Activated CD8-positive, alpha-beta T cell treated with anti-CD3 and anti-CD28 coated beads, Interleukin-2, amount 10 ng/mL, durations not matched to agents 7 days and 5 days (primary cell): ENCODE results near the gene ZCWPW1. TPM values are rescaled to one million over a fixed set of nuclear protein-coding genes. Genes with fewer than 3 reads are reported as not detected.
"Not testable (repeated sequence)": the region's sequence is repeated elsewhere in the genome, so short reads cannot be mapped to it uniquely, and the experiment has no call there.

Source experiments
- ATAC-seq: fragments of 150-1000 bp; cut with Tn5 transposase; one replicate; pipeline ENCODE4 v1.10.0; 2021; ENCODE audit warnings: moderate library complexity
- CTCF ChIA-PET: fragments of 350-600 bp; sonication (Branson Sonifier 250); formaldehyde crosslinking; loops from one replicate; lab custom pipeline; 2021; ENCODE audit warnings: antibody characterized with exemption; lab: Charles Lee
- POLR2A ChIA-PET: fragments of 350-600 bp; sonication (Branson Sonifier 250); formaldehyde crosslinking; loops from one replicate; lab custom pipeline; 2021; ENCODE audit warnings: antibody characterized with exemption; lab: Charles Lee
- DNase-seq: peaks from one replicate; pipeline ENCODE4 v3.0.0-alpha.2; 2020
- H3K27ac Mint-ChIP-seq: one replicate; pipeline ENCODE4 v1.8.0; 2021; ENCODE audit warnings: mild to moderate bottlenecking, mixed read lengths
- H3K27me3 Mint-ChIP-seq: one replicate; pipeline ENCODE4 v1.8.0; 2021; ENCODE audit warnings: low read depth, mixed read lengths
- H3K36me3 Mint-ChIP-seq: one replicate; pipeline ENCODE4 v1.8.0; 2021; ENCODE audit warnings: low read depth, mixed read lengths
- H3K4me1 Mint-ChIP-seq: one replicate; pipeline ENCODE4 v1.8.0; 2021; ENCODE audit warnings: low read depth, mixed read lengths
- H3K4me3 Mint-ChIP-seq: one replicate; pipeline ENCODE4 v1.8.0; 2021; ENCODE audit warnings: mild to moderate bottlenecking, mixed read lengths
- H3K9me3 Mint-ChIP-seq: one replicate; pipeline ENCODE4 v1.8.0; 2022; ENCODE audit warnings: mixed read lengths; ENCODE audit not compliant: insufficient read depth
- total RNA-seq, 2 experiments: library from RNA; stranded (reverse); gene quantifications; one replicate each; pipeline ENCODE4 v1.2.3, GENCODE V29; 2021

The ZCWPW1 gene
- total RNA-seq, 2 experiments from 2014 or later: 2.6 to 2.8 TPM

- H3K9me3 Mint-ChIP-seq, H3K27me3 Mint-ChIP-seq, H3K36me3 Mint-ChIP-seq, H3K27ac Mint-ChIP-seq, DNase-seq, H3K4me3 Mint-ChIP-seq, ATAC-seq: not testable (repeated sequence)
- POLR2A ChIA-PET: interaction anchor here (0.7 to 2.1 kb wide), 4 partner anchors 10 to 25 kb away, joined by 3 to 8 read pairs (median 6); partner anchors contain the start of genes PPP1R35, SPACDR and ZCWPW1
- H3K4me1 Mint-ChIP-seq: peaks cover 25% of the 10 kb centered on the region
- CTCF ChIA-PET: interaction anchor here (1.1 to 4.3 kb wide), 6 partner anchors 10 to 322 kb away, joined by 3 to 18 read pairs (median 5); partner anchors contain the start of gene PPP1R35
Observed at GRCh38 chr7:100453854-100454253, 25.4 kb upstream of the ZCWPW1 start.

GRCh38 chr7:100452513-100452912 is 24.0 kb upstream of the ZCWPW1 start:
- ATAC-seq (no peak), DNase-seq (no peak)
- no peaks in the 10 kb centered on the region for H3K9me3 Mint-ChIP-seq
- ChIA-PET POLR2A (interaction anchor here (0.7 kb wide), 1 partner anchor 134 kb away, joined by 3 read pairs; the partner anchor contains the start of gene FBXO24), CTCF (no interaction called here)
- H3K27ac Mint-ChIP-seq: no peak overlapping the region
- no peaks in the 10 kb centered on the region for H3K36me3 Mint-ChIP-seq
- no peaks in the 10 kb centered on the region for H3K27me3 Mint-ChIP-seq
- no peak overlapping the region for H3K4me3 Mint-ChIP-seq
- peaks cover 25% of the 10 kb centered on the region for H3K4me1 Mint-ChIP-seq

- no peak overlapping the region for H3K4me3 Mint-ChIP-seq
- H3K4me1 Mint-ChIP-seq: peaks cover 30% of the 10 kb centered on the region
- CTCF ChIA-PET: interaction anchor here (1.2 to 2.1 kb wide), 3 partner anchors 12 to 300 kb away, joined by 3 to 9 read pairs (median 5); partner anchors contain the start of genes LAMTOR4 and PPP1R35
- peak overlapping the region; percentile 11 for H3K27ac Mint-ChIP-seq
- POLR2A ChIA-PET: interaction anchor here (1.0 to 3.1 kb wide), 3 partner anchors 14 to 139 kb away, joined by 3 to 13 read pairs (median 5); partner anchors contain the start of genes MEPCE and ZCWPW1
- H3K27me3 Mint-ChIP-seq: no peaks in the 10 kb centered on the region
- ATAC-seq (no peak), DNase-seq (no peak)
- H3K36me3 Mint-ChIP-seq: peaks cover under 1% of the 10 kb centered on the region
- H3K9me3 Mint-ChIP-seq: no peaks in the 10 kb centered on the region
Observed at GRCh38 chr7:100449190-100449795, 20.8 kb upstream of the ZCWPW1 start.

- ATAC-seq, H3K27me3 Mint-ChIP-seq, H3K27ac Mint-ChIP-seq, H3K4me3 Mint-ChIP-seq, CTCF ChIA-PET, H3K9me3 Mint-ChIP-seq, DNase-seq, H3K36me3 Mint-ChIP-seq: not testable (repeated sequence)
- H3K4me1 Mint-ChIP-seq: peaks cover 38% of the 10 kb centered on the region
- POLR2A ChIA-PET: interaction anchor here (0.6 to 1.4 kb wide), 3 partner anchors 8 to 19 kb away, joined by 3 read pairs; no protein-coding TSS in a partner anchor
Observed at GRCh38 chr7:100447363-100447762, 18.9 kb upstream of the ZCWPW1 start.

GRCh38 chr7:100446040-100446439 is 17.5 kb upstream of the ZCWPW1 start:
- Mint-ChIP-seq H3K4me3 (no peak overlapping the region), H3K27ac (peak overlapping the region; percentile 52), H3K27me3 (no peaks in the 10 kb centered on the region), H3K4me1 (peaks cover 38% of the 10 kb centered on the region), H3K36me3 (peaks cover 1% of the 10 kb centered on the region), H3K9me3 (no peaks in the 10 kb centered on the region)
- CTCF ChIA-PET: no interaction called here
- ATAC-seq: no peak
- no peak for DNase-seq
- POLR2A ChIA-PET: interaction anchor here (1.0 to 2.3 kb wide), 3 partner anchors 10 to 18 kb away, joined by 3 to 14 read pairs (median 4); partner anchors contain the start of genes PPP1R35 and ZCWPW1

GRCh38 chr7:100444311-100445278 is 16.1 kb upstream of the ZCWPW1 start:
- H3K4me3 Mint-ChIP-seq: peak overlapping the region; percentile 22
- DNase-seq (no peak), ATAC-seq (peak; percentile 60)
- ChIA-PET POLR2A (interaction anchor here (0.6 to 2.3 kb wide), 7 partner anchors 8 to 261 kb away, joined by 3 to 15 read pairs (median 5); partner anchors contain the start of genes MEPCE, POP7, PPP1R35 and ZCWPW1), CTCF (interaction anchor here (0.8 to 1.8 kb wide), 8 partner anchors 10 to 312 kb away, joined by 3 to 9 read pairs (median 4); partner anchors contain the start of genes MEPCE and ZCWPW1)
- no peaks in the 10 kb centered on the region for H3K27me3 Mint-ChIP-seq
- H3K4me1 Mint-ChIP-seq: peaks cover 29% of the 10 kb centered on the region
- H3K9me3 Mint-ChIP-seq: no peaks in the 10 kb centered on the region
- peaks cover 1% of the 10 kb centered on the region for H3K36me3 Mint-ChIP-seq
- peak overlapping the region; percentile 81 for H3K27ac Mint-ChIP-seq

- no peak for DNase-seq
- CTCF ChIA-PET: interaction anchor here (1.8 kb wide), 1 partner anchor 36 kb away, joined by 9 read pairs; no protein-coding TSS in a partner anchor
- no peak overlapping the region for H3K4me3 Mint-ChIP-seq
- no peak for ATAC-seq
- peak overlapping the region; percentile 66 for H3K27ac Mint-ChIP-seq
- H3K27me3 Mint-ChIP-seq: no peaks in the 10 kb centered on the region
- H3K4me1 Mint-ChIP-seq: peaks cover 27% of the 10 kb centered on the region
- peaks cover 2% of the 10 kb centered on the region for H3K36me3 Mint-ChIP-seq
- POLR2A ChIA-PET: interaction anchor here (0.5 to 1.9 kb wide), 3 partner anchors 11 to 32 kb away, joined by 3 to 8 read pairs (median 7); partner anchors contain the start of genes MEPCE and ZCWPW1
- no peaks in the 10 kb centered on the region for H3K9me3 Mint-ChIP-seq
Observed at GRCh38 chr7:100443096-100443840, 14.8 kb upstream of the ZCWPW1 start.

GRCh38 chr7:100441641-100442535 is 13.4 kb upstream of the ZCWPW1 start:
- ChIA-PET POLR2A (interaction anchor here (1.9 kb wide), 1 partner anchor 13 kb away, joined by 8 read pairs; the partner anchor contains the start of genes MEPCE and ZCWPW1), CTCF (interaction anchor here (1.6 kb wide), 1 partner anchor 12 kb away, joined by 3 read pairs; no protein-coding TSS in a partner anchor)
- no peak for DNase-seq
- Mint-ChIP-seq H3K4me3 (no peak overlapping the region), H3K27me3 (no peaks in the 10 kb centered on the region), H3K36me3 (peaks cover 3% of the 10 kb centered on the region), H3K4me1 (peaks cover 27% of the 10 kb centered on the region), H3K9me3 (no peaks in the 10 kb centered on the region), H3K27ac (peak overlapping the region; percentile 6)
- no peak for ATAC-seq

GRCh38 chr7:100439244-100439643 is 10.7 kb upstream of the ZCWPW1 start:
- not testable (repeated sequence) for H3K27ac Mint-ChIP-seq, H3K4me3 Mint-ChIP-seq, H3K27me3 Mint-ChIP-seq, H3K9me3 Mint-ChIP-seq, DNase-seq, ATAC-seq
- peaks cover 20% of the 10 kb centered on the region for H3K4me1 Mint-ChIP-seq
- ChIA-PET CTCF (interaction anchor here (1.0 to 1.2 kb wide), 2 partner anchors 32 to 38 kb away, joined by 3 to 4 read pairs; no protein-coding TSS in a partner anchor), POLR2A (interaction anchor here (0.8 to 0.9 kb wide), 2 partner anchors 8 to 10 kb away, joined by 3 read pairs; partner anchors contain the start of gene MEPCE)
- H3K36me3 Mint-ChIP-seq: peaks cover 21% of the 10 kb centered on the region
